Activated CD8-positive, alpha-beta T cell treated with anti-CD3 and anti-CD28 coated beads, Interleukin-2, amount 10 ng/mL, durations not matched to agents 7 days and 5 days (primary cell): ENCODE measurements around the gene MKNK2. TPM values are rescaled to one million over a fixed set of nuclear protein-coding genes. Genes with fewer than 3 reads are reported as not detected.
"Not testable (repeated sequence)": the region's sequence is repeated elsewhere in the genome, so short reads cannot be mapped to it uniquely, and the experiment has no call there.

Source experiments
- ATAC-seq: fragments of 150-1000 bp; cut with Tn5 transposase; one replicate; pipeline ENCODE4 v1.10.0; 2021; ENCODE audit warnings: moderate library complexity
- CTCF ChIA-PET: fragments of 350-600 bp; sonication (Branson Sonifier 250); formaldehyde crosslinking; loops from one replicate; lab custom pipeline; 2021; ENCODE audit warnings: antibody characterized with exemption; lab: Charles Lee
- POLR2A ChIA-PET: fragments of 350-600 bp; sonication (Branson Sonifier 250); formaldehyde crosslinking; loops from one replicate; lab custom pipeline; 2021; ENCODE audit warnings: antibody characterized with exemption; lab: Charles Lee
- DNase-seq: peaks from one replicate; pipeline ENCODE4 v3.0.0-alpha.2; 2020
- H3K27ac Mint-ChIP-seq: one replicate; pipeline ENCODE4 v1.8.0; 2021; ENCODE audit warnings: mild to moderate bottlenecking, mixed read lengths
- H3K27me3 Mint-ChIP-seq: one replicate; pipeline ENCODE4 v1.8.0; 2021; ENCODE audit warnings: low read depth, mixed read lengths
- H3K36me3 Mint-ChIP-seq: one replicate; pipeline ENCODE4 v1.8.0; 2021; ENCODE audit warnings: low read depth, mixed read lengths
- H3K4me1 Mint-ChIP-seq: one replicate; pipeline ENCODE4 v1.8.0; 2021; ENCODE audit warnings: low read depth, mixed read lengths
- H3K4me3 Mint-ChIP-seq: one replicate; pipeline ENCODE4 v1.8.0; 2021; ENCODE audit warnings: mild to moderate bottlenecking, mixed read lengths
- H3K9me3 Mint-ChIP-seq: one replicate; pipeline ENCODE4 v1.8.0; 2022; ENCODE audit warnings: mixed read lengths; ENCODE audit not compliant: insufficient read depth
- total RNA-seq, 2 experiments: library from RNA; stranded (reverse); gene quantifications; one replicate each; pipeline ENCODE4 v1.2.3, GENCODE V29; 2021

MKNK2 gene
- 100 to 1,000 TPM; 332 to 348 TPM for total RNA-seq

DNA sequence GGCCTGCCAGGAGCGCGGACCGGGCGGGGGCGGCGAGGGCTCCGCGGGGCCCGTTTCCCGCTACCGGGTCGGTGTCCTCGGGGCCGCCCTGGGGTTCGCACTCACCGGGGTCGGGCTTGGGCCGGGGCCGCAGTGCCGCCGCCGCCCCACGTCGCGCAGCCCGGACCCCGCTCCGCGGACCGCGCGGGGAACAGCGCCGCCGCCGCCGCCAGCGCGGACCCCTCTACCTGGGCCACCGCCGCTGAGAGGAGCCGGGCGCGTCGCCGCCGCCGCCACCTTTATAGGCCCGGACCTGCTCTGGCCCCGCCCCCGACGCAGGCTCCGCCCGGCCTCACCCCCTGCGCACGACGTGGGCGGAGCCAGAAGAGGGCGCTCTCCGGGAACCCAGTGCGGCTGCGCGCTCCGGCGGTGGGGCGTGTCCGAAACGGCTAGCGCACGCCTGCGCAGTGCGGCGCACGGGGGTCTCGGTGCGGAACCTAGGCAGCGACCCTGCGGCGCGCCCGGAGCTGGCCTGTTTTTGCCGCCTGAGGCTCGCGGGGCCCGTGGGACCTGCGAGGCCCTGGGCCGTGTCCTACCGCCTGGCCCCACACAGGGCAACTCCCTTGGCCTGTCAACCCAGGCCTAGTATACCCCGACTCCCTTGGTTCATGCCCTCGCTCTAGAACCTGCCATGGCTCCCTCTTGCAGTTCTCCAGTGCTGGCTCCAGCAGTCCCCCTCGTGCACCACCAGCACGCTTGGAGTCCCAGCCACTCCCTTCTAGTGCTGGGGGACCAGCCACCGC is at the start of gene MKNK2:
Gene MKNK2 (minus strand): TSS at position 254 of the 782 bp plus-strand sequence. CDS start 393 bp downstream, outside the sequence.
- peaks cover 19% of the 10 kb centered on the region for H3K36me3 Mint-ChIP-seq
- peak; percentile 94 for DNase-seq
- peak within 1 kb of the TSS; percentile 93 for H3K27ac Mint-ChIP-seq
- H3K27me3 Mint-ChIP-seq = no peaks in the 10 kb centered on the region
- H3K4me1 Mint-ChIP-seq = peaks cover 58% of the 10 kb centered on the region
- peak; percentile 69 for ATAC-seq
- no peaks in the 10 kb centered on the region for H3K9me3 Mint-ChIP-seq
- ChIA-PET CTCF (interaction anchor here (1.0 to 2.4 kb wide), 11 partner anchors 9 to 123 kb away, joined by 3 to 11 read pairs (median 6); no protein-coding TSS in a partner anchor), POLR2A (interaction anchor here (0.6 to 2.8 kb wide), 18 partner anchors 8 to 167 kb away, joined by 3 to 31 read pairs (median 5); partner anchors contain the start of gene ABHD17A)
- peak within 1 kb of the TSS; percentile 85 for H3K4me3 Mint-ChIP-seq

DNA sequence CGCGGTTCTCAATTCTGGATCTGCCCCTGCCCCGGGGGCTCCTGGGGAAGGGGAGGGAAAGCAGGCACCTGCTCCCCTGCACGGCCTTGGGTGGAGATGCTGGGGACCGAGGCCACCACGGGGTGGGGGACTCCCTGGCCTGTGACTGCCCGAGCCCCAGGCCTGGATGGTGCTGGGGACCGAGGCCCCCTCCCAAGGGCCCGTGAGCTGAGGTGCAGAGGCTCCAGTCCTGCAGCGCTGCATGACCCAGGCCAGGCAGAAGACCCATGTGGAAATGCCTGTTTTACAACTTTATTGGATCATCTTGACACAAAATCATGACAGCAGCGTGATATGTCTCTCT is 49.6 kb upstream of the MKNK2 start:
- Mint-ChIP-seq H3K27me3 (no peaks in the 10 kb centered on the region), H3K4me3 (no peak overlapping the region), H3K4me1 (peaks cover 8% of the 10 kb centered on the region), H3K27ac (no peak overlapping the region), H3K36me3 (peaks cover 41% of the 10 kb centered on the region), H3K9me3 (peaks cover 6% of the 10 kb centered on the region)
- POLR2A ChIA-PET = no interaction called here
- DNase-seq (no peak), ATAC-seq (no peak)
- CTCF ChIA-PET = no interaction called here

DNA sequence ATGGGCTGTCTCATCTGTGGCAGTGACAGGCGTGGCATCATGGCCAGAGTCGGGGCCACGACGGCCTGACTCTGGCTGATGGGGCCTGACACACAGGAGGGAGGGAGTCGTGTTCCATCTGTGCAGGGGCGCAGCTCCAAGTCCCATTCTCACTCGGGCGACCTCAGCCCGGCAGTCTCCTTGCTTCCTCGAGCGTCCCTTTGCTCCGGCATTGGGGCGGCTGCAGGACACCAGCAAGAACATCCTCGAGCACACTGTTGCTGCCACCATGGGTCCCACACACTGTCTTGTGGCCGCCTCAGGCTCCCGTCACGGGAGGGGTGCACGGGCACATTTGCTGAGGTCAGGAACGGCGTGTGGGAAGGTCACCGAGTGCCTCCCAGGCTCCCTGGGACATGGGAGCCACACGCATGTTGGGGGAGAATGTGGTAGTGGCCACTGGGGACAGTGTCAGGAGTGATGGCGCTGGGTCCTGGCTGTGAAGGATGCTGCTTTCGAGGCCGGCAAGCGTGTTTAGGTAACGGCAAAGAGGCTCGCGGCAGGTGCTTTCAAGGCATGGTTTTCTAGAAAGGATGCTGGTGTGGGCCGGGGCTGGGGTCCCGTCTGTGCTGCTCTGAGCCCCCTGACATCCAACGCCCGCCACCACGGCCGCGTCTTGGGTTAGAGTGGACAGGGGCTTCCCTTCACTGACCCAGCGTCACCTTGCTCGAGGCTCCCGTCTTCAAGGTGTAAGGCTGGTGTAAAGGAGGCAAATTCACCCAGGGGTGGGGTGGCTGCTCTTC is 49.1 kb upstream of the MKNK2 start:
- no peaks in the 10 kb centered on the region for H3K27me3 Mint-ChIP-seq
- ATAC-seq = no peak
- H3K9me3 Mint-ChIP-seq = peaks cover under 1% of the 10 kb centered on the region
- DNase-seq = no peak
- CTCF ChIA-PET = no interaction called here
- H3K4me1 Mint-ChIP-seq = peaks cover 8% of the 10 kb centered on the region
- H3K27ac Mint-ChIP-seq = no peak overlapping the region
- H3K36me3 Mint-ChIP-seq = peaks cover 39% of the 10 kb centered on the region
- POLR2A ChIA-PET = no interaction called here
- no peak overlapping the region for H3K4me3 Mint-ChIP-seq

DNA sequence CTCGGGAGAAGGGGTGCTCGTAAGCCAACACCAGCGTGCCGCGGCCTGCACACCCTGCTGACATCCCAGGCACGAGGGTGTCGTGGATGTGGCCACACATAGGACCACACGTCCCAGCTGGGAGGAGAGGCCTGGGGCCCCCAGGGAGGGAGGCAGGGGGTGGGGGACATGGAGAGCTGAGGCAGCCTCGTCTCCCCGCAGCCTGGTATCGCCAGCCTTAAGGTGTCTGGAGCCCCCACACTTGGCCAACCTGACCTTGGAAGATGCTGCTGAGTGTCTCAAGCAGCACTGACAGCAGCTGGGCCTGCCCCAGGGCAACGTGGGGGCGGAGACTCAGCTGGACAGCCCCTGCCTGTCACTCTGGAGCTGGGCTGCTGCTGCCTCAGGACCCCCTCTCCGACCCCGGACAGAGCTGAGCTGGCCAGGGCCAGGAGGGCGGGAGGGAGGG is 48.0 kb upstream of the MKNK2 start:
- ChIA-PET POLR2A (no interaction called here), CTCF (no interaction called here)
- no peaks in the 10 kb centered on the region for H3K27me3 Mint-ChIP-seq
- no peak overlapping the region for H3K4me3 Mint-ChIP-seq
- peaks cover 12% of the 10 kb centered on the region for H3K4me1 Mint-ChIP-seq
- no peaks in the 10 kb centered on the region for H3K9me3 Mint-ChIP-seq
- DNase-seq (no peak), ATAC-seq (no peak)
- H3K27ac Mint-ChIP-seq = no peak overlapping the region
- peaks cover 39% of the 10 kb centered on the region for H3K36me3 Mint-ChIP-seq

DNA sequence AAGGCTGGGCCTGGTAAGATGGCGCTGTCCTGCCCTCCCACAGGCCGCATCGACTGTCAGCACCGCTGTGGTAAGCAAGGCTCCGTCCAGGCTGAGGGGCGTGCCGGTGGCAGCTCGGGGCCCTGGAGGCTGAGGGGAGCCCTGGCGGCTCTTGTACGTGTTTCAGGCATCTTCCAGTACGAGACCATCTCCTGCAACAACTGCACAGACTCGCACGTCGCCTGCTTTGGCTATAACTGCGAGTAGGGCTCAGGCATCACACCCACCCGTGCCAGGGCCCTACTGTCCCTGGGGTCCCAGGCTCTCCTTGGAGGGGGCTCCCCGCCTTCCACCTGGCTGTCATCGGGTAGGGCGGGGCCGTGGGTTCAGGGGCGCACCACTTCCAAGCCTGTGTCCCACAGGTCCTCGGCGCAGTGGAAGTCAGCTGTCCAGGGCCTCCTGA is 46.9 kb upstream of the MKNK2 start:
- DNase-seq (no peak), ATAC-seq (no peak)
- Mint-ChIP-seq H3K27ac (no peak overlapping the region), H3K36me3 (peaks cover 40% of the 10 kb centered on the region), H3K27me3 (no peaks in the 10 kb centered on the region), H3K4me3 (peak overlapping the region; percentile 82), H3K9me3 (no peaks in the 10 kb centered on the region), H3K4me1 (peaks cover 19% of the 10 kb centered on the region)
- ChIA-PET CTCF (interaction anchor here (0.5 to 1.1 kb wide), 3 partner anchors 46 to 164 kb away, joined by 3 read pairs; no protein-coding TSS in a partner anchor), POLR2A (interaction anchor here (1.2 to 7.1 kb wide), 2 partner anchors 13 to 56 kb away, joined by 3 to 93 read pairs; no protein-coding TSS in a partner anchor)

DNA sequence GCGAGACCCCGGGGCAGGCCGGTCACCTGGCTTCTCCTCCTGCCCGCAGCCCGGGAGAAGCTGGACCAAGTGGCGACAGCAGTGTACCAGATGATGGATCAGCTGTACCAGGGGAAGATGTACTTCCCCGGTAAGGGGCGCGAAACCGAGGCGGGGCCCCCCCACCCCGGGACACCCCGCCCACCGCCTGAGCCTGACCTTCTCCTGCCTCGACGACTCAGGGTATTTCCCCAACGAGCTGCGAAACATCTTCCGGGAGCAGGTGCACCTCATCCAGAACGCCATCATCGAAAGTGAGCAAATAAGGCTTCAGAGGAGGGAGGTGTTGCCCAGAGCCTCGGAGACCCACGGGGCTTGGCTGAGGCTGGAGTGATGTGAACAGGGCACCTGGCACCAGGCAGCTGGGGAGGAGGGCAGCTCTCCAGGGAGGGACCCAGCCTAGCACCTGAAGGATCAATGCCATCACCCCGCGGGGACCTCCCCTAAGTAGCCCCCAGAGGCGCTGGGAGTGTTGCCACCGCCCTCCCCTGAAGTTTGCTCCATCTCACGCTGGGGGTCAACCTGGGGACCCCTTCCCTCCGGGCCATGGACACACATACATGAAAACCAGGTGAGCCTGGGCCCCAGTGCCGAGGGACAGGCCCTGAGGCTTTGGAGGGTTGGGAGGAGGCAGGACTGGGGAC is 46.3 kb upstream of the MKNK2 start:
- ChIA-PET POLR2A (interaction anchor here (0.6 to 7.1 kb wide), 3 partner anchors 13 to 64 kb away, joined by 3 to 93 read pairs (median 3); no protein-coding TSS in a partner anchor), CTCF (interaction anchor here (0.5 to 1.1 kb wide), 6 partner anchors 13 to 165 kb away, joined by 3 to 4 read pairs (median 3); no protein-coding TSS in a partner anchor)
- DNase-seq (peak; percentile 52), ATAC-seq (no peak)
- peak overlapping the region; percentile 87 for H3K27ac Mint-ChIP-seq
- peaks cover 23% of the 10 kb centered on the region for H3K4me1 Mint-ChIP-seq
- peaks cover 43% of the 10 kb centered on the region for H3K36me3 Mint-ChIP-seq
- peak overlapping the region; percentile 82 for H3K4me3 Mint-ChIP-seq
- no peaks in the 10 kb centered on the region for H3K9me3 Mint-ChIP-seq
- no peaks in the 10 kb centered on the region for H3K27me3 Mint-ChIP-seq

DNA sequence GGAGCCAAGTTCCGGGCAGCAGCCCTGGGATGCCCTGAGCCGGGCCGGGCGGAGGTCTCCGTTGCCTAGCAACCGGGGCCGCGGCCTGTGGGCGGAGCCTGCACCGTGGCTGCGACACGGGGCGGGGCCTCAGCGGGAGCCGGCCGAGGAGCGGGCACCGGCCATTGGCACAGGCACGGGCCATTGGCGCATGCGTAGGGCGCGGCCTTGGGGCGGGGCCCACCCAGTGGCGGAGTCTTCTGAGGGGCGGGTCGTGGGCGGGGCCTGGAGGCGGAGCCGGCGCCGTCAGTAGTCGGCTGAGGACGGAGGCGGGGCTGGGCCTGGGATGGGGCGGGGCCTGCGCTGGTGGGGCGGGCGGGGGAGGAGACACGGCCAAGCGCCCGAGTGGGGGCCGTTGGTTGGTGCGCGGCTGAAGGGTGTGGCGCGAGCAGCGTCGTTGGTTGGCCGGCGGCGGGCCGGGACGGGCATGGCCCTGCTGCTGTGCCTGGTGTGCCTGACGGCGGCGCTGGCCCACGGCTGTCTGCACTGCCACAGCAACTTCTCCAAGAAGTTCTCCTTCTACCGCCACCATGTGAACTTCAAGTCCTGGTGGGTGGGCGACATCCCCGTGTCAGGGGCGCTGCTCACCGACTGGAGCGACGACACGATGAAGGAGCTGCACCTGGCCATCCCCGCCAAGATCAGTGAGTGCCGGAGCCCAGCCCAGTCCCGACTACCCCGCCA is 45.6 kb upstream of the MKNK2 start, which contains the start of gene IZUMO4:
Gene IZUMO4 (plus strand): TSS at position 436 of the 723 bp plus-strand sequence. CDS start 31 bp downstream, at position 467.
- no peaks in the 10 kb centered on the region for H3K9me3 Mint-ChIP-seq
- ChIA-PET CTCF (interaction anchor here (0.8 to 4.5 kb wide), 9 partner anchors 12 to 361 kb away, joined by 3 to 22 read pairs (median 3); no protein-coding TSS in a partner anchor), POLR2A (interaction anchor here (0.6 to 7.1 kb wide), 5 partner anchors 12 to 65 kb away, joined by 3 to 93 read pairs (median 4); no protein-coding TSS in a partner anchor)
- peak; percentile 100 for DNase-seq
- peak within 1 kb of the TSS; percentile 88 for H3K27ac Mint-ChIP-seq
- peak within 1 kb of the TSS; percentile 82 for H3K4me3 Mint-ChIP-seq
- peaks cover 28% of the 10 kb centered on the region for H3K4me1 Mint-ChIP-seq
- H3K36me3 Mint-ChIP-seq = peaks cover 43% of the 10 kb centered on the region
- peak; percentile 90 for ATAC-seq
- H3K27me3 Mint-ChIP-seq = no peaks in the 10 kb centered on the region

DNA sequence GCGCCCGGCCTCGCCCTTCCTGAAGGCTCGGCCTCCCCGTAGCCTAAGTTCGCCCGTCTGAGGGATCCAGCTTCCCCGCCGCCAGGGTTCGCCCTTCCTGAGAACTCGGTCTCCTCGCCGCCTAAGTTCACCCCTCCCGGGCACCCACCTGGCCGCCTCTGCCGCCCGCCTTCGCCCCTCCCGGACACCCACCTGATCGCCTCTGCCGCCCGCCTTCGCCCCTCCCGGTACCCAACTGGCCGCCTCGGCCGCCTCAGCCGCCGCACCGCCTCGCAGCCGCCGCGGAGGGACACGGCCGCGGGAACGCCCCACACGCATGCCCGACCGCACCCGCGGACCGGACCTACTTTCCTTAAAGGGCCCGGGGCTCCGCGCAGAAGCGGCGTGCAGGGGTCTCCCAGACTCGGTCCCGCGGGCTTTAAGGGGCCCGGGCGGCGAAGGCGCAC is 45.0 kb upstream of the MKNK2 start, which contains the start of gene MOB3A:
Gene MOB3A (minus strand): TSS at position 293 of the 446 bp plus-strand sequence. CDS start 17,766 bp downstream, outside the sequence.
- H3K27ac Mint-ChIP-seq = peak within 1 kb of the TSS; percentile 88
- ATAC-seq (peak; percentile 63), DNase-seq (peak; percentile 90)
- H3K27me3 Mint-ChIP-seq = no peaks in the 10 kb centered on the region
- H3K4me1 Mint-ChIP-seq = peaks cover 30% of the 10 kb centered on the region
- ChIA-PET CTCF (interaction anchor here (0.7 to 4.5 kb wide), 8 partner anchors 9 to 361 kb away, joined by 3 to 22 read pairs (median 5); no protein-coding TSS in a partner anchor), POLR2A (interaction anchor here (0.6 to 7.1 kb wide), 4 partner anchors 11 to 47 kb away, joined by 3 to 93 read pairs (median 4); no protein-coding TSS in a partner anchor)
- peaks cover 43% of the 10 kb centered on the region for H3K36me3 Mint-ChIP-seq
- no peaks in the 10 kb centered on the region for H3K9me3 Mint-ChIP-seq
- H3K4me3 Mint-ChIP-seq = peak within 1 kb of the TSS; percentile 82

DNA sequence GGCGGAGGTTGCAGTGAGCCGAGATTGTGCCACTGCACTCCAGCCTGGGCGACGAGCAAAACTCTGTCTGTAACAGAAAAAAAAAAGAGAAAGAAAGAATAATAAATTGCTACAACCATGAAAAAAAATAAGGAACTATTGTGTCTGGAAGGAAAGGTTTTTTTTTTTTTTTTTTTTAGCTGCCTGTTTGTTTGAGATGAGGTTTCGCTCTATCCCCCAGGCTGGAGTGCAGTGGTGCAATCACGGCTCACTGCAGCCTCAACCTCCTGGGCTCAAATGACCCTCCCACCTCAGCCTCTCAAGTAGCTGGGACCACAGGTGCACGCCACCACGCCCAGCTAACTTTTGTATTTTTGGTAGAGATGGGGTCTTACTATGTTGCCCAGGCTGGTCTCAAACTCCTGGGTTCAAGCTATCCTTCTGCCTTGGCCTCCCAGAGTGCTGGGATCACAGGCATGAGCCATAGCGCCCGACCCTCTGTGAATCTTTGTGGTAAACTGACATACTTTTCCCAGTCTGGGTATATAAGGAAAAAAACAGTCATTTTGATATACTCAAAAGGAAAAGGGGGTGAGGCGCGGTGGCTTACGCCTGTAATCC is 41.0 kb upstream of the MKNK2 start:
- H3K4me3 Mint-ChIP-seq, DNase-seq, ATAC-seq, H3K27me3 Mint-ChIP-seq, H3K9me3 Mint-ChIP-seq: not testable (repeated sequence)
- peak overlapping the region; percentile 57 for H3K27ac Mint-ChIP-seq
- H3K36me3 Mint-ChIP-seq = peaks cover 64% of the 10 kb centered on the region
- H3K4me1 Mint-ChIP-seq = peaks cover 62% of the 10 kb centered on the region
- POLR2A ChIA-PET = interaction anchor here (0.9 to 7.1 kb wide), 3 partner anchors 7 to 42 kb away, joined by 3 to 93 read pairs (median 5); no protein-coding TSS in a partner anchor
- CTCF ChIA-PET = interaction anchor here (1.3 to 4.5 kb wide), 4 partner anchors 7 to 228 kb away, joined by 3 to 22 read pairs (median 6); no protein-coding TSS in a partner anchor

DNA sequence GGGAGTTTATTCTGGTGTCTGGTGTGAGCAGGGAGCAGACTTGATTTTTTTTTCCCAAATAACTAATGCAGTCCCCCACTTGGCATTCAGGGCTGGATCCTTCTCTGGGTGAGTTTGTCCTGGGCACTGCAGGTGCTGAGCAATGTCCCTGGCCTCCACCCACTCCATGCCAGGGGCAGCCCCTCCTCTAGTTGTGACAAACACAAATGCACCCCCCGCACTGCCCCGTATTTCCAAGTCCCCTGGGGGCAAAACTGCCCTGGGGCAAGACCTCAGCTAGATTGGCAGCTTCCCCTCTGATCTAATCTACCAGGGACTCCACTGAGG is 38.6 kb upstream of the MKNK2 start:
- no peak for DNase-seq
- Mint-ChIP-seq H3K4me1 (peaks cover 72% of the 10 kb centered on the region), H3K9me3 (no peaks in the 10 kb centered on the region), H3K4me3 (peak overlapping the region; percentile 67), H3K27me3 (no peaks in the 10 kb centered on the region), H3K36me3 (peaks cover 65% of the 10 kb centered on the region), H3K27ac (peak overlapping the region; percentile 92)
- POLR2A ChIA-PET = interaction anchor here (1.1 kb wide), 1 partner anchor 38 kb away, joined by 5 read pairs; no protein-coding TSS in a partner anchor
- CTCF ChIA-PET = interaction anchor here (1.6 kb wide), 1 partner anchor 37 kb away, joined by 3 read pairs; no protein-coding TSS in a partner anchor
- ATAC-seq = no peak
